HUDEP-2 (cell line): ENCODE results near the gene UBAC2.
"Not testable (repeated sequence)": the region's sequence is repeated elsewhere in the genome, so short reads cannot be mapped to it uniquely, and the experiment has no call there.

Experiments used
- DNase-seq, 76 experiments: peaks; one replicate each; lab custom pipeline; 2025; ENCODE audit not compliant: unreplicated experiment in 76 of 76; lab: John Stamatoyannopoulos, UW

UBAC2 gene

GRCh38 chr13:99182439-99182838 is 18.2 kb upstream of the UBAC2 start:
- DNase-seq, result no peak

- DNase-seq, result no peak
Observed at GRCh38 chr13:99185606-99186005, 15.0 kb upstream of the UBAC2 start.

DNA sequence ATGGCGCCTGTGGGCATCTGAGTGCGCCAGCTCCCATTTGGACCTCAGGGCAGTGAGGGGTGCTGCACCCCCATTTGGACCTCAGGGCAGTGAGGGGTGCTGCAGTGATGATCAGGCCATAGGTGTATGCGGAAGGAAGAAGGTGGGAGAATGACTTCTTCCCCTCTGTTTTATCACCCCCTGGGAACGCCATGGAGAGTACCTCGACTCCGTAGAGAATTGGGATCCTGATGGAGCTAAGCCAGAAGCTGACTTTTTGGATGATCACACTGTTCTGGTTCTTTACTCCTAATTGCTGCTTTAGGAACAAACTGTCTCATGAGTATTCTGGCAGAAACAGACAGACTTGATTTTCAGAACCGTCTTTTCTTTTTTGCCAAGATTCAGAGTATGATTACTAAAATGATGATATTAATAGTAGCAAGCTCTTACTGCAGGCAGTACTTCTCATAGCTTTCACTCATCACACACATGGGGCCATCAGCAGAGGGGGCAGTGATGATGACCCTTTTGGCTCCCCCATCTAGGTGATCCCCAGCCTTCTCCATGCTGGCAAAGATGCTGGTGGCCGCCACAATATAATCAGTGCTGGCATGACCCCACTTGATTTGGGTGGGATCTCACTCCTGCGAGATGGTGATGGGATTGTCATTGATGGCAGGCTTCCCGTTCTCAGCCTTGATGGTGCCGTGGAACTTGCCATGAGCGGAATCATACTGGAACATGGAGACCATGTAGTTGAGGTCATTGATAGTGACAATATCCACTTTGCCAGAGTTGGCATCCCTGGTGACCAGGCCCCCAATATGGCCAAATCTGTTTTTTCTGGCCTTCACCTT is 10.3 kb upstream of the UBAC2 start:
- DNase-seq, result no peak

DNA sequence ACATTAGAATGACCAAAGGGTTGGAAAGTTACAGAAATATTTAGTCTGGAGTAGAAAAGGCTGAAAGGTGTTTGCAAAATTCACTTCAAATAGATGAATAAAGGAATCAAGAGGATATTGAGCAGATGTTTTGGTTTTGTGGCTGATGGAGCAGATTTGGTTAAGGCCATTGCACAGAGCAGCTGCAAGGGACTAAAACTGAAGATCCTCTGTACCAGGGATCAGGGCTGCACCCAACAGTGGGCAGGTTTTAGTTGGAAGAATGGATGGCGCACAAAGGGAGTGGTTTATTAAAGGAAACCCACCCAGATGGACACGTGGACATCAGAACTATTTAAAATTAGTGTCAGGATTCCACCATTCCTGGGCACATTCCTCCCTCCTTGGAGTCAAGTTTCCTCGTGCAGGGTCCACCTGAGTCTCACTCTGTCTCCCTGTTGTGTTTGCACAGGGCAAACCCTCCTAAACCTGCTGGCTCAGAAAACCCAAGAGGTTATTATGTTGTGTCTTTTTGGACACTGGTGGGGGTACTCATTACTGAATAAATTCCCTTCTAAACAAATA is 9.2 kb upstream of the UBAC2 start:
- DNase-seq, result no peak

DNA sequence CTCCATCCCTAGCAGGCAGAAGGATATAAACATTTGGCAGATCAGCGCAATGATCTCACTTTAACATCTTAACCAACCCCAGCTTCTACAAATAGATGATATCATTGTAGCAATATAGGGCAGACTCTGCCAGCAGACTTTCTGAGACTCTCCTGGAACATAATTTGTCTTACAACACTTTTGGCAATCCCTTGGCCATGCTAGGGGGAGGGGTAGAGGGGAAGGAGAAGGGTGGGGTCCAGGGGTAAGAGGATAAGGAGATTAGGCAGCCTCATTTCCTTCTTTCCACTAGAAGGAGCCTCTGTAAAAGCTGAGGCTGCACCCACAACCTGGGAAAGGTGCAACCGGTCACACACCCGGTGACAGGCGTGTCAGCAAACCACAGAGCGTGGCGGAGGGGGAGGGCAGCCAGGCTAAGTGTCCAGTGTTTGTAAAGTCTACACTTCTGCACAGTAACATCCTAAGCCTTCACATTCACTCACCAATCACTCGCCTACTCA is 8.7 kb upstream of the UBAC2 start:
- peak in 3 of 76 experiments; percentile 3 to 24 (median 10) for DNase-seq

- no peak for DNase-seq
Observed at GRCh38 chr13:99192480-99192879, 8.2 kb upstream of the UBAC2 start.

DNA sequence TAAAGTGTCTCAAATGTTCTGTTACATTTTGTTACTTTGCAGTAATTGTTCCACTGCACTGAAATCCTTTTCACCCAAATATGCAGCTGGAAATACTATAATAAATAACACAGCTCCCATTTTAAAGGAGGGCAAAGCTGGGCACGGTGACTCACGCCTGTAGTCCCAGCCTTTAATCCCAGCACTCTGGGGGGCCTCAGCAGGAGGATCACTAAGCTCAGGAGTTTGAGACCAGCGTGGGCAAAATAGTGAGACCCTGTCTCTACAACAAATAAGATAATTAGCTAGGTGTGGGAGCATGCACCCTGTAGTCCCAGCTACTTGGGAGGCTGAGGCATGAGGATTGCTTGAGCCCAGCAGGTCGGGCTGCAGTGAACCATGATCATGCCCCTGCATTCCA is 7.5 kb upstream of the UBAC2 start:
- DNase-seq, result no peak

GRCh38 chr13:99196466-99197116 is 4.1 kb upstream of the UBAC2 start:
- peak in 9 of 76 experiments; percentile 5 to 29 (median 15) for DNase-seq

- no peak for DNase-seq
Observed at GRCh38 chr13:99197117-99197651, 3.5 kb upstream of the UBAC2 start.

GRCh38 chr13:99199541-99200431 is 868 bp upstream of the UBAC2 start:
- peak in 1 of 76 experiments; percentile 30 for DNase-seq

DNA sequence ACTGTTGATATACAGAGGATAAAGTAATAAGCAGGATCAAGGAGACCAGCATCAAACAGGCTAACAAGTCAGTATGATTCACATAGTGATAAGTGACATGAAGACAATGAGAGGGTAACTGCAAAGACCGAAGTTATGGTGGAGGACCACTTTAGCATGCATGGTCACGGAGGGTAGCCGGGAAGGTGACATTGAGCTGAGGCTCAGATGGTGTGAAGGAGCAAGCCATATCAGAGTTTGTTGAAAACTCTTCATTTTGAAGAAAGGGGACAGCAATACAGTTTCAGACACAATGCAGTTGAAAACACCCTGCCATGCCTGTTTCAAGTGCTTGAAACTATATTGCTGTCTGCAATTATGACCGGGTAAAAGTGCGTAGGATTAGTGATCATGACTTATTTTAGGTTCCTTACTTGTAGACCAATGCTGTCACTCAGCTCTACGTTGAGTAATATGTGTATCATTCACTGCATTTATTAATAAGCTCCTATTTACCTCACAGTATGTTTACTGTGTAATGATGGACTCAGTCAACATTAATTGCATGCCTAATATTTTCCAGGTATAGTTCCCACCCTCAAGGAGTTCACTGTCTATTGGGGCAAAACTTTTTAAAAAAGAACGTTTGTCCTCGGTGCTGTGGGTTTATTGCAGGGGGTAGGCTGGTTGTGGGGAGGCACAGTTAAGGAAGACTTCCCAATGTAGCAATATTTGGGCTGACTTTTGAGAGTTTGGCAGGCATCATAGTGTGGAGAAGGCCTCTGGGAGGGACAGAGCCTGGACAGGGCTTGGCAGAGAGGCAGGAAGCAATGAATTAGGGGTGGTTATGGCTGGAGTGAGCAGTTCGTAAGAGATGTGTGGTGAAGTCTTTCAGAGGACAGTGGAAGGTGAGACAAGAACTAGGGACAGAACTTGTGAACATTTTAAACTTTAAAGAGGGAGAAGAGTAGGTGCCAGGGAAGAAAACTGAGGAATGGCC is 3.2 kb downstream of the UBAC2 start:
- no peak for DNase-seq

DNA sequence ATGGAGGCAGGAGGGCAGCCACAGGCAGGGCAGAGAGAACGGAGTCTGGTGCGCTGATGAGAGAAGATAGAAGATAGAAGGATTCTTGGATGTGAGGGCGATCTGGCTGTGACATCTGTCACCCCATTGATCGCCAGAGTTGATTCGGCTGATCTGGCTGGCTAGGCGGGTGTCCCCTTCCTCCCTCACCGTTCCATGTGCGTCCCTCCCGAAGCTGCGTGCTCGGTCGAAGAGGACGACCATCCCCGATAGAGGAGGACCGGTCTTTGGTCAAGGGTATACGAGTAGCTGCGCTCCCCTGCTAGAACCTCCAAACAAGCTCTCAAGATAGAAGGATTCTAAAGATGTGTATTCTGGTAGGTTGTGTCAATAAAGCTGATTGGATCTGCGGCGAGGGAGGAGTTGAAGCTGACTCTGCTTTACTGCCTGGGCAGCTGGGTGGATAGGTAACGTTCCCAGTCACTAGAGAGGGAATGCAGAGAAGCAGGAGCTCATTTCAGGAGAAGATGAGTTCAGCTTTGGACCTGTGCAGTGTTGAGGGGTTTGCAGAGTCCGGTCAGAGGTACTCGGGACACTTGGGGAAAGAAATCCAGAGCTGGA is 5.1 kb downstream of the UBAC2 start:
- DNase-seq, result no peak

- DNase-seq, result no peak
Observed at GRCh38 chr13:99206226-99206625, 5.6 kb downstream of the UBAC2 start.

GRCh38 chr13:99206873-99207272 is 6.2 kb downstream of the UBAC2 start:
- no peak for DNase-seq

- no peak for DNase-seq
Observed at GRCh38 chr13:99207511-99207910, 6.9 kb downstream of the UBAC2 start.

DNA sequence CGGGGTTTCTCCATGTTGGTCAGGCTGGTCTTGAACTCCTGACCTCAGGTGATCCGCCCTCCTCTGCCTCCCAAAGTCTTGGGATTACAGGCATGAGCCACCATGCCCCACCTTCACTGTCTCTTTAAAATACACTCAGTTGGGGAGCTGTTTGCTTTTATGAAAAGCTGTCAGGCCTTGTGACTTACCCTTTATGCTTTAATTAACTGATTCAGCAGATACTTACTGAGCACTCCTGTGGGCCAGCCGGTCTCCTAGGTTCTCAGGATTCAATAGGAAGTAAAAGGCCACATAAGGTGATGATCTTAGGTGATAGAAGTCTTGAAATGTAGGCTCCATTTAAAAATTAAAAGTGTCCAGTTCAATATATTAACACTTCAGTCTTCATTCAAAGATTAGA is 7.5 kb downstream of the UBAC2 start:
- no peak for DNase-seq

DNA sequence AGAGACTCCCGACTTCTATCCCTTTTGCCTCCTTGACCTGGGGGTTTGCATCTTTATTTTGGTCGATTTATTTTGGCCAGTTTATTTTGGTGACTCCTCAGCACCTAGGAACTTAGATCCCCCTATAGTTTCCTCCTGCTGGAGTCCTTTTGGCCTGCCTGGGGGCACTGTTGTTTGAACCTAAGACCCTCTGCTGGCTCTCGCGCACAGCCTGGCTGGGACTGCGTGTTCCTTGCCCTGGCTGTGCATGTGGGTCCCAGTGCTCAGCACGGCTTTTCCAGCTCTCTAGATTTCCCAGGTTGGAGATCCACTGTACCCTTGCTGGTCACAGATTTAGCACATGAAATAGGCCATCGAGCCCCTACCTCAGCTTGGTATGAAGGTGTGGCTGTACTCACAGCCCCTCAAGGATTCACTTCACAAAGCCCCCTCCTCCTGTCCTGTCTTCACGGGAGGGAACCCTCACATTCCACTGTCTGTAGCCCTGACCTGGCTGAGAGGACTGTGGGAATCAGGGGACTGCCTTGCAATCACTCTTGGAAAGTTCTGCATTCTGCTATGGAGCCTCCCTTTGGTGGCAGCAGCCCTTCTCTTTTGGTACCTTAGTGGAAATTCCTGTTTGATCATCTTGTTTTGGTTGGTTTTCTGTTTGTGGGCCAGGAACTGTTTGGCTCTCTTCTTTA is 8.3 kb downstream of the UBAC2 start:
- no peak for DNase-seq

GRCh38 chr13:99210627-99211026 is 10.0 kb downstream of the UBAC2 start:
- DNase-seq, result not testable (repeated sequence)
